ENCODE data around the gene SPDYA. TPM values are rescaled to one million over a fixed set of nuclear protein-coding genes. Genes with fewer than 3 reads are reported as not detected.
A peak's percentile ranks its signal among the peaks of the same experiment; 100 is the strongest.

The SPDYA gene
- total and polyA plus RNA-seq, 2 donors from 2014 or later: 1.6 TPM; not detected in 1

DNA sequence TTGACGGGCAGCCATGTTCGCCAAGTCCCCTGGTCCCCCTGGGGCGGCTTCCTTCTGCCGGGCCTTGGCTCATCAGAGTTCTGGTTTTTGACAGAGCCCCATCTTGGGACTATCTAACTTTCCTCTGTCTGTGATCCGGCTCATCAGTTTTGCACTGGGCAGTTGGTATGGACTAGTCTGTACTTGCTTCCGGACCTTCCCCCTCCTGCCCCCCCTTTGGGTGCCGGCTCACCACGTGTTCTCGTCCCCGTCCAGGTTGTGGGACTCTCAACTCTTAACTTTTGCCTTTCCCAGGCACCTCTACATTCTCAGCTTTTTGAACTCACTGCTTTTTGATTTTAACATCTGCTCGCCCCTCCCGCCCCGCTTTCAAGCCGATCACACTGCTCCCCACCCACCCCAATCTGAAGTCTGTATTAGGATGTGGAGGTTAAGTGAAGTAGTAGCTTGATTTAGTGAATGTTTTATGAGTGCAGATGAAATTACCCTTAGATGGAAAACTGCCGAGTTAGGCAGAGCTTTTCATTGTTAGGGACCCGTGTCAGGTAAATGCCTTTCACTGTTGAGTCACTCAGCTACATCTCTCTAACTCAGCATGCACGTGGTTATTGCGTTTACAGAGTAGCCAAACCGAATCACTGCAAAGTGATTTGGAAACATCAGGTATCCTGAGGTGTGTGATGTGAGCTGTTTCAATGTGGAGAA is 84.7 kb downstream of the SPDYA start:
- H3K27me3 ChIP-seq (ENCODE audit: control insufficient read depth, insufficient read depth, low read length): no peaks in the 10 kb centered on the region
- no peaks in the 10 kb centered on the region for H3K9me3 ChIP-seq (ENCODE audit: control insufficient read depth in 2 of 3, insufficient read depth in 1 of 3, low read length in 3 of 3)
- peak; percentile 22 to 72 (median 43) for DNase-seq
- H3K4me3 ChIP-seq (ENCODE audit: low read length in 3 of 3): peak overlapping the region; percentile 89 to 93 (median 92)
- TF ChIP-seq, protein P1, sequence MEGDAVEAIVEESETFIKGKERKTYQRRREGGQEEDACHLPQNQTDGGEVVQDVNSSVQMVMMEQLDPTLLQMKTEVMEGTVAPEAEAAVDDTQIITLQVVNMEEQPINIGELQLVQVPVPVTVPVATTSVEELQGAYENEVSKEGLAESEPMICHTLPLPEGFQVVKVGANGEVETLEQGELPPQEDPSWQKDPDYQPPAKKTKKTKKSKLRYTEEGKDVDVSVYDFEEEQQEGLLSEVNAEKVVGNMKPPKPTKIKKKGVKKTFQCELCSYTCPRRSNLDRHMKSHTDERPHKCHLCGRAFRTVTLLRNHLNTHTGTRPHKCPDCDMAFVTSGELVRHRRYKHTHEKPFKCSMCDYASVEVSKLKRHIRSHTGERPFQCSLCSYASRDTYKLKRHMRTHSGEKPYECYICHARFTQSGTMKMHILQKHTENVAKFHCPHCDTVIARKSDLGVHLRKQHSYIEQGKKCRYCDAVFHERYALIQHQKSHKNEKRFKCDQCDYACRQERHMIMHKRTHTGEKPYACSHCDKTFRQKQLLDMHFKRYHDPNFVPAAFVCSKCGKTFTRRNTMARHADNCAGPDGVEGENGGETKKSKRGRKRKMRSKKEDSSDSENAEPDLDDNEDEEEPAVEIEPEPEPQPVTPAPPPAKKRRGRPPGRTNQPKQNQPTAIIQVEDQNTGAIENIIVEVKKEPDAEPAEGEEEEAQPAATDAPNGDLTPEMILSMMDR (IDR thresholded peaks at IDR 0.05; ENCODE audit: borderline replicate concordance, extremely low read depth, insufficient read depth): no peak
- FAIRE-seq: no peak
- intact Hi-C loops (cut with DNase I): no loop called here
- H3K4me1 ChIP-seq (ENCODE audit: control insufficient read depth in 2 of 3, insufficient read depth in 2 of 3, low read depth in 1 of 3, low read length in 3 of 3): peaks cover 0 to 12% (median 0%) of the 10 kb centered on the region in 3 donors
- H3K36me3 ChIP-seq (ENCODE audit: control insufficient read depth in 2 of 3, insufficient read depth in 3 of 3, low read length in 3 of 3): no peaks in the 10 kb centered on the region
- H3K9ac ChIP-seq (ENCODE audit: low read length in 3 of 3): peak overlapping the region; percentile 69 to 86 (median 71)
- peak overlapping the region; percentile 51 to 85 for H3K27ac ChIP-seq (ENCODE audit: low read depth in 2 of 2, low read length in 2 of 2)

DNA sequence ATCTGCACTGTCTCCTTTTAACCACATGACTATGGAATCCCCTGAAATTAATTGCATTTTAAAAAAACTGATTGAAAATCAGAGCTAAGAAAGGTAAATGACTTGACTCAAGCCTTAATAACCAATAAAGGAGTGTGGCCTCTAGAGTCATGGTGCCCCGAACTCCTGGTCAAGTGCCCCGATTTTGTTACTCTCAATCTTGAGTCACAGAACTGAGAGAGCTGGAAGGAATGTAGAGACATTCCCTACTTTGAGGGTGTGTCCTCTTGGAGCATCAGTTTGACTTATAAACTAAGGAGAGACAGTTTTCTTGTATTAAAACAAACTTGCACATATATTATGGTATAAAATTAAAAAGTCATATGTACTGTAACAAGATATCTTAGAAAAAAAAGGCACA is 86.3 kb downstream of the SPDYA start:
- Histone ChIP-seq H3K4me1 (ENCODE audit: control insufficient read depth in 2 of 3, insufficient read depth in 2 of 3, low read depth in 1 of 3, low read length in 3 of 3) (peaks cover 0 to 12% (median 3%) of the 10 kb centered on the region in 3 donors), H3K9ac (ENCODE audit: low read length in 3 of 3) (no peak overlapping the region), H3K27ac (ENCODE audit: low read depth in 2 of 2, low read length in 2 of 2) (no peak overlapping the region), H3K4me3 (ENCODE audit: low read length in 3 of 3) (no peak overlapping the region), H3K27me3 (ENCODE audit: control insufficient read depth, insufficient read depth, low read length) (no peaks in the 10 kb centered on the region), H3K36me3 (ENCODE audit: control insufficient read depth in 2 of 3, insufficient read depth in 3 of 3, low read length in 3 of 3) (no peaks in the 10 kb centered on the region), H3K9me3 (ENCODE audit: control insufficient read depth in 2 of 3, insufficient read depth in 1 of 3, low read length in 3 of 3) (no peaks in the 10 kb centered on the region)
- DNase-seq (no peak), FAIRE-seq (no peak)
- intact Hi-C loops (cut with DNase I): no loop called here
- TF ChIP-seq, protein P1 (IDR thresholded peaks at IDR 0.05; ENCODE audit: borderline replicate concordance, extremely low read depth, insufficient read depth): no peak

DNA sequence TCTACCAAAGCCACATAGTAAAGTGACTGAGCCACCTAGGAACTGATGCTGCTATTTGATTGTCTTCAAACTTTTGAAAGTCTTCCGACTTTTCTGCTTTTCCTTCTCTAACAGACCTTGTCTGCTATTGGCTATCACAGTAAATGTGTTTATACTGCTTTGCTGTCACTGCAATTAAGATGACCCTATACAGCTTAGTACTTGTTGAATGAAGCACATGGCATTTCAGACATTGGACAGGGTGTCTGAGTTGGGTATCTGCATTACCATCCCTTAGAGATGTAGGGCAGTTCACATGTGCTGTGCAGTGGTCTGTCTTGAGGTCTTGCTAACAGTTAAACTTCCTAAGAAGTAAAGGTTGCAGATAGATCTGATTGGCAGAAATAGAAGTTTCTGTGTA is 87.4 kb downstream of the SPDYA start:
- H3K9ac ChIP-seq (ENCODE audit: low read length in 3 of 3): no peak overlapping the region
- FAIRE-seq: no peak
- no peaks in the 10 kb centered on the region for H3K9me3 ChIP-seq (ENCODE audit: control insufficient read depth in 2 of 3, insufficient read depth in 1 of 3, low read length in 3 of 3)
- no peaks in the 10 kb centered on the region for H3K27me3 ChIP-seq (ENCODE audit: control insufficient read depth, insufficient read depth, low read length)
- peaks cover 0 to 12% (median 3%) of the 10 kb centered on the region in 3 donors for H3K4me1 ChIP-seq (ENCODE audit: control insufficient read depth in 2 of 3, insufficient read depth in 2 of 3, low read depth in 1 of 3, low read length in 3 of 3)
- H3K4me3 ChIP-seq (ENCODE audit: low read length in 3 of 3): no peak overlapping the region
- intact Hi-C loops (cut with DNase I): no loop called here
- no peak overlapping the region for H3K27ac ChIP-seq (ENCODE audit: low read depth in 2 of 2, low read length in 2 of 2)
- peaks cover 0 to 7% (median 3%) of the 10 kb centered on the region in 3 donors for H3K36me3 ChIP-seq (ENCODE audit: control insufficient read depth in 2 of 3, insufficient read depth in 3 of 3, low read length in 3 of 3)
- TF ChIP-seq, protein P1 (IDR thresholded peaks at IDR 0.05; ENCODE audit: borderline replicate concordance, extremely low read depth, insufficient read depth): no peak
- DNase-seq: no peak

Other genes with a start within 250 kb of the SPDYA start
- 358 TPM for gene PPP1CB, start 59.0 kb upstream of the SPDYA start, total RNA-seq
- 63.3 TPM for gene PPP1CB, start 59.0 kb upstream of the SPDYA start, polyA plus RNA-seq (ENCODE audit: insufficient read depth, low read depth, low replicate concordance)
- gene TRMT61B, start 59.5 kb downstream of the SPDYA start, total RNA-seq: 14.4 TPM
- gene TRMT61B, start 59.5 kb downstream of the SPDYA start, polyA plus RNA-seq (ENCODE audit: insufficient read depth, low read depth, low replicate concordance): 18.4 TPM
- 40.5 TPM for gene WDR43, start 83.8 kb downstream of the SPDYA start, total RNA-seq
- 9.6 TPM for gene WDR43, start 83.8 kb downstream of the SPDYA start, polyA plus RNA-seq (ENCODE audit: insufficient read depth, low read depth, low replicate concordance)
- gene TOGARAM2, start 170.5 kb downstream of the SPDYA start, total RNA-seq: 0.60 TPM
- gene TOGARAM2, start 170.5 kb downstream of the SPDYA start, polyA plus RNA-seq (ENCODE audit: insufficient read depth, low read depth, low replicate concordance): 1.4 TPM